Posterior cingulate gyrus (tissue), 11 donors: ENCODE data around the gene HOATZ.

Experiments
- DNase-seq, 10 donors: peaks; one replicate each; pipeline versions ENCODE4 v3.0.0 to v3.0.0-alpha.2; 2020 to 2021; ENCODE audit warnings: mixed read lengths in 3 of 10
- intact Hi-C: fragments of 100-400 bp; cut with DNase I; formaldehyde crosslinking; loops from one replicate; pipeline ENCODE4 v1.15.1; 2023

Gene HOATZ

DNA sequence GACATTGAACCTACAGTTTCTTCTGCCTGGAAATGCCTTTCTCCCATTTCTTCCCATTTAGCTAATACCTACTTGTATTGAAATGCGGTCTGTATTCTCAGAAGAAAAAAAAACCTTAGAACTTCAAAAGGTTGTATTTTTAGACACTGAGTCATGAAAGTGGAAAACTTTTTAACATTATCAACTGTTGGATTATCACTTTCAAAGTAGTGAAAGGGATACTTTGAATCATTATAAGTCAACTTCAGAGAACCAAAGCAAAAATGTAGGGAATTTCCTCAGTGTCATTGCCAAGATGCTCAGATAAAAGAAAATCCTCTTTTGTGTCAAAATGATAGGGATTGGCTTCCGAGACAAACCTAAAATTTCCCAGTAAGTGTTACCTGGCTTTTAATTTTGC is 6.6 kb downstream of the HOATZ start:
- intact Hi-C loops = no loop called here
- DNase-seq = no peak

GRCh38 chr11:111522426-111522825 is 7.8 kb downstream of the HOATZ start:
- no peak for DNase-seq
- intact Hi-C loops = no loop called here

DNA sequence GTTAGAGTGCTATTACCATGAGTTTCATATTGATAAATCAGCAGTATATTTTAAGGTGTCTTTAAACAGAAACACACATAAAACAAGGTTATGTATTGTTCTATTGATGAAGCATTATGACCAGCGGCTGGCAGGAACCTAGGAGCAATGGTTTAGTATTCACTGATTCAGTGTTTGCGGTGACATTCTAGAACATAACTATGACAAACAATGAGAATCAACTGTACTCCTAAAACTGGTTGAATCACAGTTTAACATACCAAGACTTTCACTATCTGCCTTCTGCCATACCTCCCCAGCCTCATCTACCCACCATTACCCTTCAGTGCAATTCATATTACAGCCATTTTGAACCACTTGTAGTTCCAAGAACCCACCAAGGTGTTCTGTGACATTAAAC is 8.8 kb downstream of the HOATZ start:
- no peak for DNase-seq
- intact Hi-C loops = no loop called here

DNA sequence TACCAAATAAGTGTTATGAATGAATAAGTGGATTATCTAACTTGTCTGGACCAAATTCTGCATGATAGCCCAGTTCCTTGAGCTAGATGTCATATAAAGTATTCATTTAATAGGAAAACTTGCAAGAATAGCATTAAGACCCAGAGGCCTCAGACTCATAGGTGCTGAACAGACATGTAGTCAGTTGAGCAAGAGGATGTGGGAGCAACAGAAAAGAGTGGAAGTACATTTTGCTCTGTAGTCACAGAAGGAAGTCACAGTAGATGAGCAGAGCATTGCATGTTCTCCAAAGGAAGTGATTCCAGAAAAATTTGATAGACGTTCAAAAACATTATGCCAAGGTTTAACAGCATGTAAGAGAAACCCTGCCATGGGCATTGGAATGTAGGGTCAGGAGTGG is 9.5 kb downstream of the HOATZ start:
- no peak for DNase-seq
- intact Hi-C loops = no loop called here

DNA sequence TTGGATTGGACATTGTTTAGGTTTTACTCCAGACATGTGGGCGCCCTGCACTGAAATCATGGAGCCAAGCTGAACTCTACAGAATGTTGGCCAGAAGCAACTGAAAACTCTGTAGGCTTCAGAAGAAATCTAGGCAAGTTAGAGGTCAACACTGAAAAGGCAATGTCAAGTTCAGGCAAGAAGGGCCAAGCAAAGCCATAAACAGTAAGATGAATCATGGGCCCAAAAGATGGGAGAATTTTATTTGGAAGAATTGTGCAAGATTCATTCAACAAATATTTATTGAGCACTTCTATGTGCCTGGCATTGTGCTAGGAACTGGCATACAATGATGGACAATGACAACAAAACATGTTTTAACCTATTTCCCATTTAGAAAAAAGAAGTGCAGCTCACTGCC is 10.9 kb downstream of the HOATZ start:
- DNase-seq = no peak
- intact Hi-C loops = no loop called here

- intact Hi-C loops = no loop called here
- no peak for DNase-seq
Measured at GRCh38 chr11:111526501-111526900, 11.9 kb downstream of the HOATZ start.

- intact Hi-C loops = no loop called here
- DNase-seq = no peak
Measured at GRCh38 chr11:111527279-111527678, 12.7 kb downstream of the HOATZ start.

GRCh38 chr11:111528557-111528956 is 14.0 kb downstream of the HOATZ start:
- intact Hi-C loops = no loop called here

GRCh38 chr11:111530091-111530490 is 15.5 kb downstream of the HOATZ start:
- intact Hi-C loops = no loop called here
- no peak for DNase-seq

More at GRCh38 chr11:111528557-111528956, 14.0 kb downstream of the HOATZ start:
- no peak for DNase-seq

DNA sequence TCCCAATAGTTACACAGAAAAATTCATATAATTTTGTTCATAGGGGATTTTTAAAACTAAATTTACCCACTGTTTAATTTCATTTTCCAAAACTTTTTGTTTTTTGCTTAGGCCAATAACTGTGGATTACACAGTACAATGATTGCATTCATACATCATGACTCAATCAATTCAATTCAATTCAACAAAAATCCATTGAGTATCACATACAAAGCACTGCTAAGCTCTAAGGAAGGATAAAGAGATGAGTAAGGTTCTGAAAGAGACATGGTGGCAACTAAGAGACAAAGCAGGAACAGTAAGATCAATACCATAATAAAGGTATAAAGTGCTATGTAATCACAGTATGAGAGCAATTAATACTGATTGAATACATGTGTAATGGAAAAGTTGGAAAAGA is 16.6 kb downstream of the HOATZ start:
- intact Hi-C loops = no loop called here
- no peak for DNase-seq

DNA sequence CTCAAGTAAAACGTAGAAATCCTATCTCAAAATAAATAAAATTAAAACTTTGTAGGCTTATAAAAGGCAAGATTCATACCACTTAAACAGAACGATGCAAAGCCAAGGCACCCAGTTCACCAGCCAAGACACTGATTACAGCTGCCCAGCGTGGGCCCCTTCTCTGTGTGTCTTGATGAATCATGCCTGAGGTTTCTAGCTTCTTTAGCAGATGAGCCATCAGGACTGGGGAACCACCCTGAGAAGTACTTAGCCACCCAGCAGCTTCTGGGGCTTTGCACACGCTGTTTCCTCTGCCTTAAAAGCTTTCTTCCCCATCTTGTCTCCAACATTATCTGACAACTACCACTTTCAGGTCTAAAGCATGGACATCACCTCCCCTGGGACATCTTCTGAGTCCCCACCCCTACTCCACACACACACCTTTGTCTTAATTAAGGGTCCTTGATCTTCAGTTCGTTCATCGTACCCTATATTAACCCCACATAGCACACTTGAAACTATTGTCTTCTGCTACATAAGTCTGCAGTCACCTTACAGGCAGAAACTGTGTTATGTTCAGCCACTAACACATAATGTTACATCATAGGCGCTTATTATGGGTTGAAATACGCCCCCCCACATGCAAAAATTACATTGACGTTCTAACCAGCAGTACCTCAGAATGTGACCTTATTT is 17.2 kb downstream of the HOATZ start:
- intact Hi-C loops = no loop called here
- DNase-seq = no peak

- DNase-seq = no peak
- intact Hi-C loops = no loop called here
Measured at GRCh38 chr11:111532365-111532709, 17.8 kb downstream of the HOATZ start.

DNA sequence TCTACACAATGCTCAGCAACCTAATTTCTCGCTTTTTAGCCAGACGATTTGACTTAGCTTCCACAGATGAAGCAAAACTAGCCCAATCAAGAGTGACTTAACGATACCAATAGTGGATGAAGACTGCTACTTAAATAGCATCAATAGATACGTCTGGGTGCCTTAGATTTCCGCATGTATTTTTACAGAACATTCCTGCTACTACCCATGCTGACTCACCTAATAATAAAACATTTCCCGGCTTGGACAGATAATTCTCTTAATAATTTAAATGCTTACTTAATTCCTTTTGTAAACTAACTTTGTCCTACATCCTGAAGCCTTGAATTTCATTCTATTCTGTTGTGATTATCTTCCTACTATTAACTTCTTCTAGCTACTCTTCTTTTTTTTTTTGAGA is 20.7 kb downstream of the HOATZ start:
- intact Hi-C loops = no loop called here

DNA sequence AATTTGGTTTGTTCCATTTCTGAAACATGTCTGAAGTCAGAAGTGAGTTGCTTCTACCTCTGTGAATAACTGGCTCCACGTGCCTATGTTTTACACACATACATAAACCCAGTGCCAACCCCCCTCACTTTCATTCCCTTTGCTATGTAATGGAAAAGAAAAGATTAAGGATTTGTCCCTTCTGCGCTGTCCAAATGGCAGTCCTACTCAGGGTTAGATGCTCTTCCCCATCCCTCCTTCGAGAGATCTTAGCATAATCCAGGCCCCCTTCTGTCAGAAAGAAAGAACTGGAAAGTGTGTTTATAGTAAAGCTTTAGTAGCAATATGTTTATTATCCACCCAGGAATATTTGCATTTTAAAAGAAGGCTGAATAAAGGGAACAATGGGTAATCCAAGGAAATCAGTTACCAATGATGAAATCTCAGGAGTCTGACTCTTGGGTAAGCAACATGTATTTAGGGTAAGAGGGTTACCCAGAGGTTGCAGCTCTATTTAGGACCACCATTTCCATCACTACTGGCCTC is 22.8 kb downstream of the HOATZ start:
- no peak for DNase-seq
- intact Hi-C loops = no loop called here

More for the DNA sequence above, 20.7 kb downstream of the HOATZ start:
- DNase-seq = no peak

- no peak for DNase-seq
- intact Hi-C loops = no loop called here
Measured at GRCh38 chr11:111538407-111539114, 24.0 kb downstream of the HOATZ start.

DNA sequence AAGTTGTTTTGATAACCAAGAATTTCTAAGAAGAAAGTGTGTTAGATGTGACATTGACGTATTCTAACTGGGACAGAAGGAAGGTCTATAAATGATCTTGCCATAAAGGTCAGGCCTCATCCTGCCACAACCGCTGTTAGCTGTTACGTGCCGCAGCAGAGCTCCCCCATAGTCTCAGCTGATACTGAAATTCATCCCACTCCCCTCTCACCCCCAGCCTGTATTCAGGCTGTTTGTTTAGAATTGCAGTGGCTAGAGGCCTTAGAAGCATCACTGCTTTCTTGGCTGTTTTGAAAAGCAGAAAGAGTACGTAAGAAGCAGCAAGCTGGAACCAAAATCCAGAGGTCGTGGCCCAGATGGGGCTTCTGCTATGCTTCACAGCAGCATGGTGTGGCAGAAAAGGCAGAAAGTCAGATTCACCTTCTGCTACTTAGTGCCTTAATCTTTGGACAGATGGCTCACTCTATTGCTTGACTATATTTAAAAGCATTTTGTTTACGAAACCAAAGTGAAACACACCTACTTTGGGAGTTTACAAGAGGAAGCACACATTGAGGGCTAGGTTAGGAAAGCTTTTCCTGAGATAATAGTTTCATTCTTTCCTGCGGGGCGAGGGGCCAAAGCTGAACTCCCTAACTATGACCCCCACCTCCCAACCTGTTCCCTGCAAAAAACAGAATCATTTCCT is 25.0 kb downstream of the HOATZ start:
- no peak for DNase-seq
- intact Hi-C loops = no loop called here

- DNase-seq = peak; percentile 36 to 95 (median 64)
- intact Hi-C loops = no loop called here
Measured at GRCh38 chr11:111540114-111540936, 25.7 kb downstream of the HOATZ start, which contains the start of gene LAYN. Gene LAYN (plus strand): TSS chr11:111540720. CDS start chr11:111540844, 124 bp downstream.

- intact Hi-C loops = no loop called here
- no peak for DNase-seq
Measured at GRCh38 chr11:111540937-111541253, 26.3 kb downstream of the HOATZ start.

DNA sequence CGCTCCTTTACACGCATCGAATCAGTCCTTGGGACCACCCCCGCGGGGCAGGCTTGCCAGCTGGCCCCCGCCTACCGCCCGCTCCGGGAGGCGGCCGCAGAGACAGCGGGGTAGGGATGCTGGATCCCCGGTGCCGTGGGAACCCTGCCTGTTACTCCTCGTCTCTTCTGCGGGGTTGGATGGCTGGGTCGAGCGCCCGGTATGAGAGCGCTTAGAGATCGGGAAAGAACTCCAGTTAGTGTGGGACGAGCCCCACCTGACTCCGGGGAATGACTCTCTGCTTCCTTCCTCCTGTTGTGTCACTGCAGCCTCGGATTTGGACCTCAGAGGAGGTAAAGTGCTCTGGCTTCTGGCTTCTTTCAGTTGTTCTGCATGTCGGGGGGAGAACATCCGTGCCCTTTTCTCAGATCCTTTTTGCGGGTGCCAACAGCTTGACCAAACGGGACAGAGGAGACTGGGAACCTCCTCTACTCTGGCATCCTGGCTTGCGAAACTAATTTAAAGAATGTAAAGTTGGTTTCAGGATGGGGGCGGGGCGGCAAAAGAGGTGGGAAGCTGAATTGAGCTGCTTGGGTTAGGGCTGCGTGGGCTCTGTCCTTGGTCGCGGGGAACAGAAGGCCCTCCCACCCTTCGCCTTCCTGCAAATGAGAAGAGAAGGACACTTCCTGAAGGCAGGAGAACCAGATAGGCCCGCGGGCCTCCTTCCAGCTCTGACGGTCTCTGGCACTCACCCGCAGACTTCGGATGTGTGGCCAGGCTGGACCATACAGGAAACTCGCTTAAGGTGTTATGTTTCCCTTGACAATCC is 26.9 kb downstream of the HOATZ start:
- intact Hi-C loops = no loop called here
- peak in 7 of 10 donors; percentile 21 to 86 (median 55) for DNase-seq
